AG04450 (cell line): ENCODE results near the gene DPP6. TPM values are rescaled to one million over a fixed set of nuclear protein-coding genes. Genes with fewer than 3 reads are reported as not detected.

Experiments used
- CTCF ChIA-PET: fragments of 300-600, 350-600 bp; formaldehyde crosslinking; extraction: SDS; loops from one replicate; lab custom pipeline; 2022; ENCODE audit warnings: antibody characterized with exemption, inconsistent platforms; lab: Charles Lee
- POLR2A ChIA-PET: fragments of 350-600 bp; formaldehyde crosslinking; extraction: SDS; loops from one replicate; lab custom pipeline; 2021; ENCODE audit warnings: antibody characterized with exemption, inconsistent platforms; lab: Yijun Ruan, JAX
- DNase-seq: peaks from one replicate; pipeline ENCODE4 v3.0.0-alpha.2; 2011; ENCODE audit warnings: low read depth, low spot score
- H3K27ac ChIP-seq: one replicate; pipeline ENCODE4 v1.5.1; 2012; ENCODE audit warnings: low read depth, low read length, control low read depth
- H3K27me3 ChIP-seq: one replicate; pipeline ENCODE4 v1.6.0; 2012; ENCODE audit warnings: low read length; ENCODE audit not compliant: control insufficient read depth, insufficient read depth
- H3K4me3 ChIP-seq: 2 replicates; pipeline ENCODE4 v1.5.1; 2011; ENCODE audit warnings: mild to moderate bottlenecking, low read depth, low read length, control low read depth
- H3K9me3 ChIP-seq: 2 replicates; pipeline ENCODE4 v1.5.1; 2012; ENCODE audit warnings: low read length; ENCODE audit not compliant: control insufficient read depth, insufficient read depth
- CTCF ChIP-seq: IDR thresholded peaks from 2 replicates; pipeline ENCODE4 v1.5.1; 2011; ENCODE audit warnings: low read depth, low read length, control low read depth, inconsistent platforms
- polyA plus RNA-seq: library from polyadenylated mRNA; depleted of rRNA; stranded (reverse); fragments of >200 nt; gene quantifications from 2 replicates; pipeline ENCODE4 v1.2.3, GENCODE V29; 2011

The DPP6 gene
- polyA plus RNA-seq, 1 experiment: not detected

- no peaks in the 10 kb centered on the region for H3K27me3 ChIP-seq
- ChIA-PET CTCF (no interaction called here), POLR2A (no interaction called here)
- DNase-seq: no peak
- no peak overlapping the region for H3K4me3 ChIP-seq
- H3K27ac ChIP-seq: no peak overlapping the region
- peaks cover 51% of the 10 kb centered on the region for H3K9me3 ChIP-seq
- no peak for TF ChIP-seq CTCF
Observed at GRCh38 chr7:154347700-154348266, 295.6 kb downstream of the DPP6 start.

- no peak overlapping the region for H3K4me3 ChIP-seq
- CTCF ChIA-PET: no interaction called here
- no peak overlapping the region for H3K27ac ChIP-seq
- TF ChIP-seq CTCF: no peak
- no peaks in the 10 kb centered on the region for H3K27me3 ChIP-seq
- peaks cover 29% of the 10 kb centered on the region for H3K9me3 ChIP-seq
- no peak for DNase-seq
- POLR2A ChIA-PET: no interaction called here
Observed at GRCh38 chr7:154350892-154351291, 298.7 kb downstream of the DPP6 start.

- peaks cover 33% of the 10 kb centered on the region for H3K9me3 ChIP-seq
- no peaks in the 10 kb centered on the region for H3K27me3 ChIP-seq
- no peak overlapping the region for H3K4me3 ChIP-seq
- no peak for DNase-seq
- ChIA-PET POLR2A (no interaction called here), CTCF (no interaction called here)
- H3K27ac ChIP-seq: no peak overlapping the region
- no peak for TF ChIP-seq CTCF
Observed at GRCh38 chr7:154353355-154353767, 301.2 kb downstream of the DPP6 start.

- Histone ChIP-seq H3K9me3 (peaks cover 59% of the 10 kb centered on the region), H3K4me3 (no peak overlapping the region), H3K27ac (no peak overlapping the region), H3K27me3 (no peaks in the 10 kb centered on the region)
- no peak for DNase-seq
- ChIA-PET POLR2A (no interaction called here), CTCF (no interaction called here)
- TF ChIP-seq CTCF: no peak
Observed at GRCh38 chr7:154364170-154364569, 312.0 kb downstream of the DPP6 start.

- H3K27ac ChIP-seq: no peak overlapping the region
- TF ChIP-seq CTCF: no peak
- DNase-seq: no peak
- peaks cover 71% of the 10 kb centered on the region for H3K9me3 ChIP-seq
- no peak overlapping the region for H3K4me3 ChIP-seq
- no peaks in the 10 kb centered on the region for H3K27me3 ChIP-seq
- ChIA-PET POLR2A (no interaction called here), CTCF (interaction anchor here (0.7 kb wide), 1 partner anchor 1227 kb away, joined by 3 read pairs; no protein-coding TSS in a partner anchor)
Observed at GRCh38 chr7:154371424-154371823, 319.2 kb downstream of the DPP6 start.
